Stomach (tissue), 4 donors: ENCODE results near the gene ZFP2.

Experiments
- CTCF ChIP-seq, 7 experiments: fragments of 450-650 bp in 4 of 7; fragments of 200-600 bp in 3 of 7; sonication (generic) in 3 of 7; IDR thresholded peaks; one replicate each; pipeline ENCODE4 v1.5.1; 2016 to 2019; ENCODE audit warnings: antibody characterized with exemption in 7 of 7, control low read depth in 2 of 7, mild to moderate bottlenecking in 1 of 7
- EP300 ChIP-seq: sonication (generic); formaldehyde crosslinking; IDR thresholded peaks from one replicate; pipeline ENCODE4 v1.6.1; 2017; ENCODE audit warnings: antibody characterized with exemption

DNA sequence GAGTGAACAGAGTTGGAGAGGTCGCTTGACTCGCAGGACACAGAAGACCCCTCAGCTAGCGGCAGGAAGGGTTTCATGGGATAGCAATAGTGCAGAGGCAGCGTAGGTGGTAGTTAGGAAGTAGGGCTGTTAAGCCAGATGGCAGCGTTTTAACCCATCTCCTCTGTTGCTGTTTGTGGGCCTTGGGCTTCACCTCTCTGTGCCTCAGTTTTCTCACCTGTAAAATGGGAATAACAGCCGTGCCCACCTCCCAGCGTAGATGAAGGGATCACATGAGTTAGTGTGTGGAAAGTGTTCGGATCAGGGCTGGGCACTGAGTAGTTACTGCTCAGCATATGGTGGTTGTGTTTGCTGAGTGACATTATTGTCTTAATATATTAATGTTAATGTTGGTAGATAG is 34.1 kb upstream of the ZFP2 start:
- TF ChIP-seq CTCF (IDR thresholded peaks at IDR 0.05) (no peak), EP300 (no peak)
